BJ (cell line): ENCODE data around the gene TLDC2. TPM values are rescaled to one million over a fixed set of nuclear protein-coding genes. Genes with fewer than 3 reads are reported as not detected.
"Not testable (repeated sequence)": the region's sequence is repeated elsewhere in the genome, so short reads cannot be mapped to it uniquely, and the experiment has no call there.

Experiments
- CTCF ChIA-PET: fragments of 350-600 bp; formaldehyde crosslinking; extraction: SDS; loops from one replicate; lab custom pipeline; 2021; ENCODE audit warnings: antibody characterized with exemption, inconsistent platforms; lab: Yijun Ruan, JAX
- POLR2A ChIA-PET: fragments of 300-600 bp; sonication (Branson Sonifier 250); formaldehyde crosslinking; extraction: SDS; loops from one replicate; lab custom pipeline; 2021; ENCODE audit warnings: antibody characterized with exemption; lab: Charles Lee
- DNase-seq: peaks from one replicate; pipeline ENCODE4 v3.0.0-alpha.2; 2011; ENCODE audit warnings: low read depth
- H3K27me3 ChIP-seq: 2 replicates; pipeline ENCODE4 v1.6.0; 2011; ENCODE audit warnings: low read length; ENCODE audit not compliant: control insufficient read depth, insufficient read depth
- H3K36me3 ChIP-seq: 2 replicates; pipeline ENCODE4 v1.5.1; 2011; ENCODE audit warnings: low read length; ENCODE audit not compliant: control insufficient read depth, insufficient read depth
- H3K4me3 ChIP-seq: 2 replicates; pipeline ENCODE4 v1.5.1; 2011; ENCODE audit warnings: low read depth, mild to moderate bottlenecking, control low read depth, low read length
- polyA plus RNA-seq: library from polyadenylated mRNA; depleted of rRNA; stranded (reverse); fragments of >200 nt; gene quantifications from 2 replicates; pipeline ENCODE4 v1.2.3, GENCODE V29; 2011
- TF ChIP-seq, protein P1 (sequence below): IDR thresholded peaks from 2 replicates; pipeline ENCODE4 v1.5.1; 2011; ENCODE audit warnings: low read depth, mild to moderate bottlenecking, control low read depth, inconsistent platforms, low read length, moderate library complexity; ENCODE audit not compliant: insufficient read depth

The TLDC2 gene
- polyA plus RNA-seq, 1 experiment: 0.37 TPM

- TF ChIP-seq, protein P1, sequence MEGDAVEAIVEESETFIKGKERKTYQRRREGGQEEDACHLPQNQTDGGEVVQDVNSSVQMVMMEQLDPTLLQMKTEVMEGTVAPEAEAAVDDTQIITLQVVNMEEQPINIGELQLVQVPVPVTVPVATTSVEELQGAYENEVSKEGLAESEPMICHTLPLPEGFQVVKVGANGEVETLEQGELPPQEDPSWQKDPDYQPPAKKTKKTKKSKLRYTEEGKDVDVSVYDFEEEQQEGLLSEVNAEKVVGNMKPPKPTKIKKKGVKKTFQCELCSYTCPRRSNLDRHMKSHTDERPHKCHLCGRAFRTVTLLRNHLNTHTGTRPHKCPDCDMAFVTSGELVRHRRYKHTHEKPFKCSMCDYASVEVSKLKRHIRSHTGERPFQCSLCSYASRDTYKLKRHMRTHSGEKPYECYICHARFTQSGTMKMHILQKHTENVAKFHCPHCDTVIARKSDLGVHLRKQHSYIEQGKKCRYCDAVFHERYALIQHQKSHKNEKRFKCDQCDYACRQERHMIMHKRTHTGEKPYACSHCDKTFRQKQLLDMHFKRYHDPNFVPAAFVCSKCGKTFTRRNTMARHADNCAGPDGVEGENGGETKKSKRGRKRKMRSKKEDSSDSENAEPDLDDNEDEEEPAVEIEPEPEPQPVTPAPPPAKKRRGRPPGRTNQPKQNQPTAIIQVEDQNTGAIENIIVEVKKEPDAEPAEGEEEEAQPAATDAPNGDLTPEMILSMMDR: no peak
- ChIA-PET POLR2A (no interaction called here), CTCF (no interaction called here)
- H3K4me3 ChIP-seq: no peak overlapping the region
- no peaks in the 10 kb centered on the region for H3K27me3 ChIP-seq
- H3K36me3 ChIP-seq: no peaks in the 10 kb centered on the region
- no peak for DNase-seq
Measured at GRCh38 chr20:36925234-36925633, 49.3 kb downstream of the TLDC2 start.

DNA sequence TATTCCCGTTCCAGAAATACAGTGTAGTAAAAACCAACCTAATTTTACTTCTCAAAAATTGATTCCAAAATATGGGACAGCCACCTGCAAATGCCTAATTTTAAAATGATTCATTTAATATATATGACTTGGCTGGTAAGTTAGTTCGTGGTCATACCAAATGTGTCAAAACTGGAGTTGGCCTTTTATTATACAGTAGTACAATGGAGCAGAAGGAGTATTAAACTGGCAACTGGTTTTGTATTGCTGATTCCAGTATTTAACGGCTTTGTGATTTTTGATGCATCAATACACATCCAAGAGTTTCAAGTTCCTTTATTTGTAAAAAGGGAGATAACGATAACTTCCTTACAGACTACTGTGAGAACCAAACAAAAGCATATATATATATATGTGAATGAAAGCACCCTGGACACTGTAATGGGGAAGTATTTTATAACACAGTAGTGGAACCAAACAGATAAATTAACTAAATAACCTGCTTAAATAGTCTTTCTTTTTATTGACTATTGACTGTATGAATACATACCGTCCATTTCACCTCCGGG, 50.8 kb downstream of the TLDC2 start:
- H3K36me3 ChIP-seq: no peaks in the 10 kb centered on the region
- TF ChIP-seq, protein P1: no peak
- ChIA-PET POLR2A (no interaction called here), CTCF (no interaction called here)
- DNase-seq: no peak
- no peaks in the 10 kb centered on the region for H3K27me3 ChIP-seq
- H3K4me3 ChIP-seq: no peak overlapping the region

- ChIA-PET CTCF (no interaction called here), POLR2A (no interaction called here)
- TF ChIP-seq, protein P1: no peak
- H3K36me3 ChIP-seq: no peaks in the 10 kb centered on the region
- H3K4me3 ChIP-seq: no peak overlapping the region
- no peak for DNase-seq
- no peaks in the 10 kb centered on the region for H3K27me3 ChIP-seq
Measured at GRCh38 chr20:36927704-36928103, 51.8 kb downstream of the TLDC2 start.

GRCh38 chr20:36929290-36929689, 53.4 kb downstream of the TLDC2 start:
- CTCF ChIA-PET: no interaction called here
- DNase-seq: no peak
- TF ChIP-seq, protein P1: no peak
- Histone ChIP-seq H3K27me3 (no peaks in the 10 kb centered on the region), H3K36me3 (no peaks in the 10 kb centered on the region), H3K4me3 (no peak overlapping the region)
- POLR2A ChIA-PET: no interaction called here

DNA sequence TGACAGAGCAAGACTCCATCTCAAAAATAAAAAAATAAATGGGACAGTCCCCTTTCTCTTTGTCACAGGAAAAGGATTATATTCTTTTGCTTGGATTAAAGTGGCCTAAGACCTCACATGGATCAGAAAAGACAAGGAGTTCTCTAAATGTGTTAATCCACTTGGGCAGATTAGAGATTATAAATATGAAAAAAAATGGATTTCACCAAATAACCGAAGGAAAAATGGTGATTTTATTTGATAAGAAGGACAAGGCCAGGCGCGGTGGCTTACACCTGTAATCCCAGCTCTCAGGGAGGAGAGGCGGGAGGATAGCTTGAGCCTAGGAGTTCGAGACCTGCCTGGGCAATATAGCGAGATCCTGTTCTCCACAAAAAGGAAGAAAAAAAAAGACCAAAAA, 53.8 kb downstream of the TLDC2 start:
- H3K4me3 ChIP-seq: no peak overlapping the region
- H3K27me3 ChIP-seq: no peaks in the 10 kb centered on the region
- ChIA-PET CTCF (no interaction called here), POLR2A (no interaction called here)
- TF ChIP-seq, protein P1: no peak
- no peak for DNase-seq
- H3K36me3 ChIP-seq: no peaks in the 10 kb centered on the region

GRCh38 chr20:36932067-36932466, 56.1 kb downstream of the TLDC2 start:
- not testable (repeated sequence) for H3K36me3 ChIP-seq, DNase-seq, H3K4me3 ChIP-seq, H3K27me3 ChIP-seq
- ChIA-PET POLR2A (interaction anchor here (0.7 kb wide), 1 partner anchor 12 kb away, joined by 15 read pairs; no protein-coding TSS in a partner anchor), CTCF (interaction anchor here (0.7 kb wide), 1 partner anchor 23 kb away, joined by 4 read pairs; no protein-coding TSS in a partner anchor)
